Right lobe of liver (tissue), 4 donors: Measurements from ENCODE around the gene NRXN3.

Experiments
- POLR2A ChIP-seq: fragments of 450-650 bp; IDR thresholded peaks from one replicate; pipeline ENCODE4 v1.6.1; 2017; ENCODE audit warnings: antibody characterized with exemption, mild to moderate bottlenecking
- TF ChIP-seq, protein P1 (sequence below), 4 donors: fragments of 200-600 bp in 3 of 4; fragments of 450-650 bp in 1 of 4; IDR thresholded peaks; one replicate each; pipeline versions ENCODE4 v1.5.1 to v1.8.0; 2016 to 2022; ENCODE audit warnings: antibody characterized with exemption in 4 of 4, mild to moderate bottlenecking in 2 of 4
- donor health status: DM: no; HTN: no; CAD: no.
- donor health status: DM: no; HTN: no; CAD: no.
- donor health status: DM: no; HTN: yes; CAD: no.

DNA sequence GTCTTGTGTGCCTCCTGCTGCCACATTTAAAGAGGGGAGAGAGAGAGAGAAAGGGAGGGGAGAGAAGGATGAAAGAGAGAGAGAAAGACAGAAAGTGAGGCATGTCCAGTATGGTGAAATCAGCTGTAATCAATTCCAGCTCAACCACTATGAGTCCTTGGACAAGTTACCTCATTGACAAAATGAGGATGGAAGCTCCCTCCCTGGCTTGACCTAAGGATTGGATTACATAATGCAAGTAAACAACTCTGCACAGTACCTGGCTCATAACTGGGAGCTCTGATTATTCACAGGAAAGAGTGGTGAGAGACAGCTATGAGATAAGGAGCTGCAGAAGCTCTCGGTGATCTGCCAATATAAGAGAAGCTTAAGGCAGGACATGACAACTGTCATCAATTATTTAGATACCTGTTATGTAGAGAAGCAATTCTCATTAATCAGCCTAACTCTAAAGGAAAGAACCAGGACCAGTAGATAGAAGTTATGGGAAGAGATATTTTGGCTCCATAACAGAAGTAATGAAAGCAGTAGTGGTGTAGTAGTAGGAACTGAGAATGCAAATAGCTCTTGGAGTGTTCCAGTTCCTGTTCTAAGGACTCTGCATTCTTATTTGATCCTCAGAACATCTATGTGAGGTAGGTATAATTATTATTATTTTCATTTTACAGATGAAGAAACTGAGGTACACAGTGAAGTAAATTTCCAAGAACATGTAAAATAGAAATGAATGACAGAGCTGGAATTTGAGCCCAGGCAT is 1249.6 kb downstream of the NRXN3 start:
- TF ChIP-seq, protein P1, sequence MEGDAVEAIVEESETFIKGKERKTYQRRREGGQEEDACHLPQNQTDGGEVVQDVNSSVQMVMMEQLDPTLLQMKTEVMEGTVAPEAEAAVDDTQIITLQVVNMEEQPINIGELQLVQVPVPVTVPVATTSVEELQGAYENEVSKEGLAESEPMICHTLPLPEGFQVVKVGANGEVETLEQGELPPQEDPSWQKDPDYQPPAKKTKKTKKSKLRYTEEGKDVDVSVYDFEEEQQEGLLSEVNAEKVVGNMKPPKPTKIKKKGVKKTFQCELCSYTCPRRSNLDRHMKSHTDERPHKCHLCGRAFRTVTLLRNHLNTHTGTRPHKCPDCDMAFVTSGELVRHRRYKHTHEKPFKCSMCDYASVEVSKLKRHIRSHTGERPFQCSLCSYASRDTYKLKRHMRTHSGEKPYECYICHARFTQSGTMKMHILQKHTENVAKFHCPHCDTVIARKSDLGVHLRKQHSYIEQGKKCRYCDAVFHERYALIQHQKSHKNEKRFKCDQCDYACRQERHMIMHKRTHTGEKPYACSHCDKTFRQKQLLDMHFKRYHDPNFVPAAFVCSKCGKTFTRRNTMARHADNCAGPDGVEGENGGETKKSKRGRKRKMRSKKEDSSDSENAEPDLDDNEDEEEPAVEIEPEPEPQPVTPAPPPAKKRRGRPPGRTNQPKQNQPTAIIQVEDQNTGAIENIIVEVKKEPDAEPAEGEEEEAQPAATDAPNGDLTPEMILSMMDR (IDR thresholded peaks at IDR 0.05): no peak
- no peak for TF ChIP-seq POLR2A
